Thymus (tissue), 11 donors: Measurements from ENCODE around the gene CPEB1. TPM values are rescaled to one million over a fixed set of nuclear protein-coding genes. Genes with fewer than 3 reads are reported as not detected.
"Not testable (repeated sequence)": the region's sequence is repeated elsewhere in the genome, so short reads cannot be mapped to it uniquely, and the experiment has no call there.

ENCODE experiments used
- DNase-seq, 9 donors: peaks; one replicate each; pipeline ENCODE4 v3.0.0-alpha.2; 2013; ENCODE audit warnings: low spot score in 9 of 9, low read depth in 6 of 9, missing footprints in 1 of 9
- H3K27ac ChIP-seq, 2 donors: one replicate each; pipeline ENCODE4 v1.5.1; 2013; ENCODE audit warnings: control low read depth in 1 of 2, low read depth in 1 of 2, low read length in 1 of 2, mild to moderate bottlenecking in 1 of 2, moderate library complexity in 1 of 2
- H3K27me3 ChIP-seq, 2 donors: one replicate each; pipeline ENCODE4 v1.5.1; 2013; ENCODE audit warnings: low read length in 1 of 2; ENCODE audit not compliant: control insufficient read depth in 2 of 2, insufficient read depth in 1 of 2
- H3K36me3 ChIP-seq, 2 donors: one replicate each; pipeline ENCODE4 v1.5.1; 2013; ENCODE audit warnings: low read length in 1 of 2, mild to moderate bottlenecking in 1 of 2, moderate library complexity in 1 of 2; ENCODE audit not compliant: control insufficient read depth in 2 of 2, insufficient read depth in 2 of 2
- H3K4me1 ChIP-seq, 2 donors: one replicate each; pipeline ENCODE4 v1.5.1; 2013; ENCODE audit warnings: low read length in 2 of 2; ENCODE audit not compliant: control insufficient read depth in 2 of 2, insufficient read depth in 2 of 2
- H3K4me3 ChIP-seq, 2 donors: one replicate each; pipeline ENCODE4 v1.5.1; 2013; ENCODE audit warnings: low read length in 2 of 2, control low read depth in 1 of 2, mild to moderate bottlenecking in 1 of 2
- H3K9me3 ChIP-seq, 2 donors: one replicate each; pipeline ENCODE4 v1.5.1; 2013; ENCODE audit warnings: low read length in 1 of 2, mild to moderate bottlenecking in 1 of 2; ENCODE audit not compliant: control insufficient read depth in 2 of 2, insufficient read depth in 1 of 2
- WGBS: extraction: QIAGEN DNeasy Blood & Tissue Kit; methylation state at CpG from one replicate; pipeline ENCODE4 v1.1.7; 2013; 5-methylcytosine and 5-hydroxymethylcytosine counted together
- polyA plus RNA-seq: library from polyadenylated mRNA; stranded (reverse); fragments of 200-250 nt; gene quantifications from one replicate; pipeline ENCODE4 v1.2.3, GENCODE V29; 2013
- total RNA-seq: library from RNA; stranded (reverse); fragments of 120-200 nt; gene quantifications from one replicate; pipeline ENCODE4 v1.2.4, GENCODE V29; 2013
- donor health status: healthy.

CPEB1 gene
- total and polyA plus RNA-seq, 2 donors = 0.09 to 0.64 TPM

DNA sequence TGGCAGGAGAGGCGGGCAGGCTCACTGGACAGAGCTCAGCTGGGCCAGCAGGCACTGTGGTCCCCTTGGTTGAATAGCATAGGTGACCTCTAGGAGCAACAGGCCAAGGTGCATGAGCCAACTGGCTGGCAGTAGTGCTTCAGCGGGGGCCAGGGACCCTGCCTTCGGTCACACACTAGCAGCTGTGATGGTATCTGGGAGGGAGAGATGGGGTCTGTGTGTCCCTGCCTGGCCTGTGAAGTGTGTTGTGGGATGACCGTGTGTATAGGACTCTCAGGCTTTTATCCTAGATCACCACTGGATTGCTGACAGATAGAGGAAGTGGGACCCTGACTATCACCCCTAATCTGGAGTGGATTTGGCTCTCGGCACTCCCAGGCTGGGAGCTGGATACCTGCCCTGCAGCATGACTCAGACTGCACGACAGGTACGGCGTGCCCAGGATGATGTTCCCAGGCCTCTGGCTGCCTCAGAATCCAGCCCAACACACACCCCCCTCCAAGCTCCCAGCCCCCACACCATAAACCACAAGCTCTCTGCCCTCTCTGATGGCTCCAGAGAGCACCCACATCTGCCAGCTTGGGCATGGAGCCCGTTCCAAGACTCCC, 114.7 kb downstream of the CPEB1 start:
- DNase-seq = no peak
- Histone ChIP-seq H3K27me3 (no peaks in the 10 kb centered on the region), H3K27ac (no peak overlapping the region), H3K4me1 (peaks cover 0 to 2% of the 10 kb centered on the region in 2 donors), H3K36me3 (peaks cover 30 to 33% of the 10 kb centered on the region in 2 donors), H3K9me3 (no peaks in the 10 kb centered on the region), H3K4me3 (no peak overlapping the region)
- WGBS = 96% methylated on average over 9 of the region's 9 CpGs

DNA sequence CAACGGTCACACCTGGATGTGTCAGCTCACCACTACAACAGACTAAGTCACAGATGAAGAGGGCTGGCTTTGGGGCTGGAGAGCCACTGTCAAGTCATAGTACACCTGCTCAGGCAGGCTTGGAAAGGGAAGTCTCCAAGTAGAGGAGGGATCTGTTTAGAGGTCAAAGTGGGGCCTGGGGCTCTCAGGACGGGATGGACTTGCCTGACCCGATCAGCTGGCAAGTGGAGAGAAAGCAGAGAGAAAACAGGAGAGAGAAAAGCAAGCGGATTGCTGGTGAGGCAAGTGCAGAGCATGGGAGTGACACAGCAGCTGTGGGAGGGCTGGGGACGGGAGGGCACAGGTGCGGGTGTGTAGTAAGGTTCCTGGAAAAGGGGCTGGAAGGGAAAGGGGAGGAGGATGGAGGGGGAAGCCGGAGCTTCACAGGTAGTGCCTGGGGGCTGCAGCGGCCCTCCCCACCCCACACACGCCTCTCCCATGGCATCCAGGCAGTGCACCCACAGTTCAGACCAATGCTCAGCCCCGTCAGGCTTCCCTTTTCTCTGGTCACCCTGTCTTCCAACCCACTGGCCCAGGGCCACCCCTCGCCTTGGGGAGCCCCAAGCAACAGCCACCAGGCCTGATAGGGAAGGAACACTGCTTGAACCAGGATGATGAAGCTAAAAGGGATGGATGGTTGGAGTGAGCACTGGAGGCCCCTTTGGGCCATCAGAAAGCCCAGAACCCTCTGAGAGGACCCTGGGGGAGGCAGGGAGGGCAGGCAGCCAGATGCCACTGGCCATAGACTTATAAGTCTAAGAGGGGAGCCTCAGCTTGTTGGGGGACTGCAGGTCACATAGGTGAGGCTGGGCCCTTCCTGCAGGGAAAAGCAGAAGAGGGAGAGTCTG, 115.4 kb downstream of the CPEB1 start:
- no peak overlapping the region for H3K4me3 ChIP-seq
- whole genome bisulfite sequencing = 96% methylated on average over 11 of the region's 11 CpGs
- DNase-seq = no peak
- peaks cover 22 to 26% of the 10 kb centered on the region in 2 donors for H3K36me3 ChIP-seq
- no peak overlapping the region for H3K27ac ChIP-seq
- no peaks in the 10 kb centered on the region for H3K9me3 ChIP-seq
- peaks cover 0 to 2% of the 10 kb centered on the region in 2 donors for H3K4me1 ChIP-seq
- H3K27me3 ChIP-seq = no peaks in the 10 kb centered on the region

- H3K4me3 ChIP-seq = peak overlapping the region in 1 of 2 donors; percentile 28
- H3K27me3 ChIP-seq = no peaks in the 10 kb centered on the region
- no peaks in the 10 kb centered on the region for H3K9me3 ChIP-seq
- peaks cover 0 to 2% of the 10 kb centered on the region in 2 donors for H3K4me1 ChIP-seq
- peaks cover 13 to 16% of the 10 kb centered on the region in 2 donors for H3K36me3 ChIP-seq
- H3K27ac ChIP-seq = peak overlapping the region; percentile 8 to 47
- 40% methylated on average over 10 of the region's 10 CpGs for WGBS
- DNase-seq = peak; percentile 43 to 78 (median 49)
Measured at GRCh38 chr15:82530606-82531379, 116.4 kb downstream of the CPEB1 start.

- Histone ChIP-seq H3K27ac (no peak overlapping the region), H3K36me3 (peaks cover 11% of the 10 kb centered on the region in 2 donors), H3K4me1 (peaks cover 0 to 2% of the 10 kb centered on the region in 2 donors), H3K9me3 (no peaks in the 10 kb centered on the region), H3K4me3 (no peak overlapping the region), H3K27me3 (no peaks in the 10 kb centered on the region)
- DNase-seq = no peak
- WGBS = 97% methylated on average over 3 of the region's 3 CpGs
Measured at GRCh38 chr15:82530006-82530405, 117.2 kb downstream of the CPEB1 start.

- 0% methylated on average over 14 of the region's 48 CpGs for WGBS
- not testable (repeated sequence) for H3K36me3 ChIP-seq, DNase-seq, H3K4me3 ChIP-seq, H3K27ac ChIP-seq, H3K27me3 ChIP-seq, H3K9me3 ChIP-seq, H3K4me1 ChIP-seq
Measured at GRCh38 chr15:82513587-82513986, 133.6 kb downstream of the CPEB1 start.

- DNase-seq, H3K27ac ChIP-seq, H3K4me1 ChIP-seq, H3K4me3 ChIP-seq, H3K36me3 ChIP-seq, H3K9me3 ChIP-seq, H3K27me3 ChIP-seq: not testable (repeated sequence)
- WGBS = 97% methylated on average over 2 of the region's 4 CpGs
Measured at GRCh38 chr15:82507693-82508092, 139.5 kb downstream of the CPEB1 start.

GRCh38 chr15:82507087-82507486, 140.1 kb downstream of the CPEB1 start:
- H3K27ac ChIP-seq, H3K27me3 ChIP-seq, H3K36me3 ChIP-seq, H3K4me1 ChIP-seq, H3K9me3 ChIP-seq, DNase-seq, H3K4me3 ChIP-seq: not testable (repeated sequence)
- WGBS = 98% methylated on average over 1 of the region's 1 CpG

DNA sequence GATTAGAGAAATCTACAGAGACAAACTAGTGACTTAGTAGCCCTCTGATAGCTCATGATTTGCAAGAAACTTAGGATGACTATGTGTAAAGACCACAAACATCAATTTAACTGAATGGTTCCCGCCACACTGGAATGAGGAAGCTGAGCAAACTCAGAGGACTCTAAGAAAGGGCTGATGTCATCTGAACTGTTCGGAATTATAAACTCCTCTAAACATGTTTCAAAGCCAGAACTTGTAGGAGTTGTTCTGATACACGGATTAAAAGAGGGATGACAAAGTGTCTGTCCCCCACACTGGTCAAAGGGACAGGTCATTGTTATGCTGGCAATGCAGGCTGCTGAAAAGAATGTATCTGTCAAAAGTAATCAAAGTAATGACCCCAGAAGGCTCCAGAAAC, 141.3 kb downstream of the CPEB1 start:
- no CpG with 5 or more reads among the region's 3 CpGs for WGBS
- not testable (repeated sequence) for H3K27ac ChIP-seq, DNase-seq

DNA sequence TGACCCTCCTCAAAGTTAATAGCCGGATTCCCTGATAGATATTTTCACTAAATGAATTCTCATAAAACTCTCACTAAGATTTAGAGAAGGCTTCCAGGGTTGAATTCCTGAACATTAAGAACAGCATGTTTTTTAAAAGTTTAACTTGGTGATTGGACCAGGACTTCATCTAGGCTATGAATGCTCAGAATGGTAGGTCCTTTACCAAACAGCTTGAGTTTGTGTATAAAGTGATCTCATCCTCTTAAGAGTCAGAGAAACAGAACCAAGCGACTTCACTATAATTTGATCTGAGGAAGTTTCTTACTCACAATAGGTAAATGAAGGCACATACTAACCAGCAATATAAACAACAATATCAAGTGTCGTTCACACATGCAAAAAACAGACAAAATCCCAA, 143.1 kb downstream of the CPEB1 start:
- 97% methylated on average over 1 of the region's 3 CpGs for WGBS
- not testable (repeated sequence) for H3K27ac ChIP-seq, H3K4me1 ChIP-seq, H3K4me3 ChIP-seq, H3K36me3 ChIP-seq, DNase-seq, H3K27me3 ChIP-seq, H3K9me3 ChIP-seq

More for the DNA sequence above, 141.3 kb downstream of the CPEB1 start:
- not testable (repeated sequence) for H3K36me3 ChIP-seq, H3K4me1 ChIP-seq, H3K4me3 ChIP-seq, H3K9me3 ChIP-seq, H3K27me3 ChIP-seq
